Activated CD4-positive, alpha-beta T cell treated with anti-CD3 and anti-CD28 coated beads, Interleukin-2, Interleukin-6, amounts not matched to agents 100 ng/mL and 50 ng/mL, durations not matched to agents 16 hours and 8 hours (primary cell): Measurements from ENCODE around the gene CRBN.

Experiments
- DNase-seq: peaks from one replicate; pipeline ENCODE4 v3.0.0-alpha.2; 2020

The CRBN gene

DNA sequence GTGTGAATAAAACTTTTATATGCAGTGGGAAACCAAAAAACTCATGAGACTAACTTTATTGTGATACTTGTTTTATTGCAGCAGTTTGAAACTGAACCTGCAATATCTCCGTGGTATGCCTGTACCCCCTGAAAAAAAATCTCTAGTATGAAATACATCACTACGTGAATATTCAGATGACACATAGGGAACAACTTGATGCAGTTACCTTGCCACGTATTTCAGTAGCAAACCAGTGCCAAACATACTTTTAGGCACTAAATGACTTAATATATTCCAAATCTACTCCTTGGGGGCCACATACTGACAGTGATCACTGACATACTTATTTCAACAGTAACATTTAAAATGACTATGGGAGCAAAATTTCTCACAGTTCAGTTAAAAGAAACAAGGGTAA is 13.8 kb downstream of the CRBN start:
- DNase-seq: no peak

DNA sequence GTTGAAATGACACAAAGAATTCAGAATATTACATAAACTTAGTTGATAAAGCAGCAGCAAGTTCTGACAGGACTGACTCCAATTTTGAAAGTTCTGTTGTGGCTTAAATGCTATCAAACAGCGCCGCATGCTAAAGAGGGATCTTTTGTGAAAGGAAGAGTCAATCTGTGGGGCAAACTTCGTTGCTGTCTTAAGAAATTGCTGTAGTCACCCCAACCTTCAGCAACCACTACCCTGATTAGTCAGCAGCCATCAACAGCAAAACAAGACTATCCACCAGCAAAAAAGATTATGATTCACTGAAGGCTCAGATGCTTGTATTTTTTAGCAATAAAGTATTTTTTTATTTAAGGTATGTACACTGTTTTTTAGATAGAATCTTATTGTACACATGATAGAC is 14.2 kb downstream of the CRBN start:
- DNase-seq: peak; percentile 34

- no peak for DNase-seq
These were observed 18.7 kb downstream of the CRBN start for GRCh38 chr3:3160826-3161225.

- DNase-seq: no peak
These were observed 22.0 kb downstream of the CRBN start for GRCh38 chr3:3157484-3157883.

DNA sequence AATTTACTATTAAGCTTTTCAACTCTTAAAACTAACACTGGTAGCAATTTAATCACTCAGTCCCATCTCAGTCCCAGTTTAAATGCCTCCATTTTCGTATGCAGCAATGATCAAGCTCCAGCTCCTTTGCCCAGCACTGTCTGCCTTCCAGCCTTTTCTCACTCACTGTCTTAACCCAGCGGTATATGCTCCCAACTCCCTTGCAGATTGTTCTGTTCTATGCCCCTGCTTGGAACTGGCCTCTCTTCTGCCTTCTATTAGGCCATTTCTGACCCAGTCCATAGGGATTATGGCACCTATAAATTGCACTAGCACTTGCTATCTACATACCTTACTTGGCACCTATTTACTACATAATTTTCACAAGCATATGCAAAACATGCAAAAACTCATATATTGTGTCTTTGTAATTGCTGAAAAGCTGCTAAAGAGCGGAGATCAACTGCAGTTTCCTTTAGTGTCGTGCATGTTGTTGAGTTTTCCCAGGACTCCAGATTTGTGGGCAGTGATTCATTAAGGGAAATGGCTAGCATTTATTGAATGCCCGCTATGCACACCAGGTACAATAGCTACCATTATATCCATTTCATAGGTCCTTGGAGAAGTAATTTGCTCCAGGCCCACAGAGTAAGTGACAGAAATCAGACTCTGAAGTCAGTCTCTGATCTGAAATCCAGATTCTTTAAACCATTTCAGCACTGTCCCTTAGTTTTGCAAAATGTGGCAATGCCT is 24.4 kb downstream of the CRBN start:
- DNase-seq: no peak

- no peak for DNase-seq
These were observed 28.0 kb downstream of the CRBN start for GRCh38 chr3:3151513-3151912.

- DNase-seq: no peak
These were observed 29.9 kb downstream of the CRBN start for GRCh38 chr3:3149560-3149959.

DNA sequence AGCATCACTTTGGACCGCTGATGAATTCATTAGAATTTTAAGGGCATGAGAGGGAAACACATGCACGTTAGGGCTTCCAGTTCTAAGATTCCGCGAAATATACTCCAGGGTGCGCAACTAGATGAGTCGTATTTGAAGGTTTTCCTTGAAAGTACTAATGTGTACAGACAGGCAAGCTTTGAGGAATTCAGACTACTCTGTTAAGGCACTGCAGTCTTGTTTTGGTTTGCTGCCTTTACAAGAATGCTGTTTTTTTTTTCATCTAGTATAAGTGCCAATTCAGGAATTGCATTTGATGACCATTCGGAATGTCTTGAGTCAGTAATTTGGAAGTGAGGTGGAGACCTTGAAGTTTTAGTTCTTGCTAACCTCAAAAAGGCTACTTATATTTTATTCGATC is 33.7 kb downstream of the CRBN start:
- no peak for DNase-seq

DNA sequence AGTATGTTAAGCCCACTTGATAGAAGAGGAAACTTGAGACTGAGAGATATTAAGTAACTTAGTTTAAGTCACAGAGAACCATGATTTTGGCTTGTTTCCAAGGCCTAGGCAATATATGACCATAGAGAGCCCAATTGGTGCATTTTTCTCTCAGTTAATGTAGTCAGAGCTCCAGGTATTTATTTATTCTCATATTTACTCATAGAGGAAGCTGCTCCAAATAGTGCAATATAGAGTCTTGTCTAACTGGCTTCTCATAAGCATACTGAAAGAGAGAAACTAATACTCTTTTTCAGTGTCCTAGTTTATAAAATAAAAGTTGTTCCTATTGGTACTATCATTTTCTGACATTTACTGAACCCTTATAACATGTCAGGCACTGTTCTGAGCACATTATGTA is 37.6 kb downstream of the CRBN start:
- DNase-seq: peak; percentile 18

DNA sequence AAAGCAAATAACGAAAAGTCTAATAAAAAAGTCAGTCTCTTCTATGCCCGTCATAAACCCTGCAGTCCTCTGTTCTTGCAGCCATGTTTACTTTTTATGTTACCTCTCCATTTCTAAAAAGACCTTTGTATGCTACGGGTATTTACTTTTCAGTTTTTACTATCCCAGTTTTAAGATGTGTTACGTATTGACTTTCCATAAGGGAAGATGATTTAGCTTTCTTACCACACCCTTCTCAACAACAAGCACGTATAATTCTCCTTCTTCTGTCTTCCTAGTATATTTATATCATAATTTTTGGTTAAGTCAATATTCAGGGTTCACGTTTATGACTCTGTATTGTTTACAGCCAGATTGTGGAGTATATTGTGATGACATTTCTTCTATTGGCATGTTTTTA is 42.0 kb downstream of the CRBN start:
- no peak for DNase-seq

GRCh38 chr3:3134750-3135448 is 44.6 kb downstream of the CRBN start:
- DNase-seq: no peak

DNA sequence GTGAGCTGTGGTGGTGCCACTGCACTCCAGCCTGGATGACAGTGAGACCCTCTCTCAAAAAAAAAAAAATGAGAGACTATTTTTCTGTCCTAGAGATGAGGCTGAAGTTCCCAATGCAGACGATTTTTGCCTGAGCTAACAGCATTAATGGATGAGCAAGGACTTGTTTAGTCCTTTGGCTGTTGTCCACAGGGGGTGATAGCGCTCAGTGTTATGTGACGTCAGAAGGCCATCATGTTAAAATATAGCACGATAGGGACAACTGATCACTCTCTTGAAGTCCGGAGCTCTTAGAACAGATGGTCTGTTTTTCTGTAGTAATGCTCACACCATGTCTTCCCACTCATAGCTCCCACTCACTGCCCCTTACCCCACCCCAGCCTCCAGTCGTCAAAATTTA is 46.0 kb downstream of the CRBN start:
- no peak for DNase-seq

DNA sequence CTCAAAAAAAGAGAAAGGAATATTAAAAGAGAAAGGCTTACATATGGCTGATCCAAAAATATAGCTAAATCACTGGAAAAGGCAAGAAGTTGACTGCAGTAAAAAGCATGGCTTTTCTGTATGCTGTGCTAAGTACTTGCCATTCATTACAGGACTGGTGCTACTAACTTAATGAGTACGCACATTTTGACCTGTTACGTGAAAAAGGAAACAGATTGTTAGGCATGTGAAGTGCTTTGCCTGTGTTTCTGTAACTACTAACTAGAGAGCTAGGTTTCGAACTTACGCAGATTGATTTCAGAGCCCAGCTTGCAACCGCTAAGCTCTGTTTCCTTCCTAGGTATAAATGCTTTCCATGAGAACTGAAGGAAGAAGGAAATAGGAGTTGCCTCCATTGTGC is 49.9 kb downstream of the CRBN start:
- peak; percentile 47 for DNase-seq

- DNase-seq: peak; percentile 54
These were observed 52.0 kb downstream of the CRBN start for GRCh38 chr3:3127432-3128010.

- DNase-seq: peak; percentile 96
These were observed 52.7 kb downstream of the CRBN start, which contains the start of gene TRNT1 for GRCh38 chr3:3126477-3127431. Gene TRNT1 (plus strand): TSS chr3:3126940. CDS start chr3:3129041, 2,101 bp downstream.

- DNase-seq: no peak
These were observed 53.5 kb downstream of the CRBN start for GRCh38 chr3:3125977-3126376.

DNA sequence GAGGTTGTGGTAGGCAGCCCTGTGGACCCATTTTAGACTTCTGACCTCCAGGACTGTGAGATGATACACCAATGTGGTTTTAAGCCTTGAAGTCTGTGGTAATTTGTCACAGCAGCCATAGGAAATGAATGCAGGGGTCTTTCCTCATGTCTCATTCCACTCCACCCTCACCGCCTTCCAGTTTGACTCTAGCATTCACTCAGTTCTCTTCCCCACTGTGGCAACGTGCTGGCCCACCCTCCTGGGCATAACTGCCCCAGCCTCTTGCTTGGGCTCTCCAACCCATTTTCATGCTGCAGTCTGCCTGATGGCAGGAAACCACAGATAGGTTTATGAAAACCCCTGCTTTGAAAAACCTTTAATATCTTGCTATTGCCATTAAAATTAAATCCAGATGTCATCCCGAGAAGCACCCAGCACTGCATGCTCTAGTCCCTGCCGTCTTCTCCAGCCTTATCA is 60.1 kb downstream of the CRBN start:
- DNase-seq: peak; percentile 56

DNA sequence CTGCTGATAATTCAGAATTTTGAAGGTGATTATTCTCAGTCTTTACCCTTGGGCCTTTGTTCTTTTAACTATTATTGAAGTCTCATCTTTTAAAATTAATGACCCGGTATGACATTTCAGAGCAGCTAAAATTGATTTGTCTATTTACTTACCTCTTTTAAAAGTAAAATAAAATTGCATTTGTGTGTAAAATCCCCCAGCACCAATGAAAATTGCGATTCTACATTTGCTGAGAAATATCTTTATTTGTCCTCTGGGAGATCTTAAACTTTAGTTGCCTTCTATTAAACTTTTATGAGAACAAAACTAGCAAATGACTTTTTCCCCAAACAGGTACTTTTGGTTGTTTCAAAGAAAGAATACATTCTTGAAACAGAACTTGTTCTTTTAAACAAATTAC is 61.8 kb downstream of the CRBN start:
- no peak for DNase-seq

DNA sequence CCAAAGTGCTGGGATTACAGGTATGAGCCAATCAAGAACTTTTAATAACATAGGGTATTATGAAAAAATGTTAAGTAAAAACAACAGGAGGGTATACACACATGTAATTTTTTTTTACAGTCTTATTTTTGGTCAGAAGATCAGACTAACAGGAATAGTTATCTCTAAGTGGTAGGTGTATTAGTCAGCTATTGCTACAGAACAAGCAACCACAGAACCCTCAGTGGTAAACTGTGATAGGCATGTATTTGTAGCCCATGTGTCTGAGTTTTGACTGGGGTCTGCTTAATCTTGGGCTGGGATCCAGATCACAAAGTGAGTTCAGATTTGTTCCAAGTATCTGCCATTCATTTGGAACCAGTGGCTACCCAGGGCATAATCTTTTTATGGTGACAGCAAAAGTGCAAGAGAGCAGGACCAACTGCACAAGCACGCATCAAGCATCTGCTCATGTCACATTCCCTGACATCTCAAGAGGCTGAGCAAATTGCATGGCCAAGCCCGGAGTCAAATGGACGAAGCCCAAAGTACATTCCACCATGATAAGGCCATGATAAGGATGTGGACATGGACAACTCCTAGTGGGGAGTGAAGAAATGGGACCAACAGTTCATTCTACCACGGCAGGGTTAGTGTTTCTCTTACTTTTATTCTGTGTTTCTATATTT is 66.3 kb downstream of the CRBN start:
- DNase-seq: no peak

GRCh38 chr3:3110749-3111361 is 68.6 kb downstream of the CRBN start:
- no peak for DNase-seq

GRCh38 chr3:3110299-3110630 is 69.2 kb downstream of the CRBN start, which contains the start of gene IL5RA:
Gene IL5RA (minus strand): TSS chr3:3110374. CDS start chr3:3104984, 5,390 bp downstream.
- peak; percentile 26 for DNase-seq
